NCI-H2029 treated with DMSO at 0.1 percent for 48 hours (cell line): ENCODE results near the gene EIF3B.
"Not testable (repeated sequence)": the region's sequence is repeated elsewhere in the genome, so short reads cannot be mapped to it uniquely, and the experiment has no call there.

ENCODE experiments used
- DNase-seq: peaks from one replicate; lab custom pipeline; 2025; lab: John Stamatoyannopoulos, UW

The EIF3B gene

GRCh38 chr7:2376351-2377154 lies 21.9 kb downstream of the EIF3B start:
- no peak for DNase-seq

- DNase-seq: not testable (repeated sequence)
These were observed 22.9 kb downstream of the EIF3B start for GRCh38 chr7:2377492-2377891.

DNA sequence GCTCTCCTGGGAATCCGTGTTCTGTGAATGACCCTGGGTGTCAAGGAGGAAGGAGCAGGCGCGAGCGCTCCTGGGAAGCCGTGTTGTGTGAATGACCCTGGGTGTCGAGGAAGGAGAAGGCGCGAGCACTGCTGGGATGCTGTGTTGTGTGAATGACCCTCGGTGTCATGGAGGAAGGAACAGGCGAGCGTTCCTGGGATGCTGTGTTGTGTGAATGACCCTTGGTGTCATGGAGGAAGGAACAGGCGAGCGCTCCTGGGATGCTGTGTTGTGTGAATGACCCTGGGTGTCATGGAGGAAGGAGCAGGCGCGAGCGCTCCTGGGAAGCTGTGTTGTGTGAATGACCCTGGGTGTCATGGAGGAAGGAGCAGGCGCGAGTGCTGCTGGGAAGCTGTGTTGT lies 23.5 kb downstream of the EIF3B start:
- not testable (repeated sequence) for DNase-seq

- DNase-seq: no peak
These were observed 24.5 kb downstream of the EIF3B start for GRCh38 chr7:2379161-2379560.

GRCh38 chr7:2379821-2380450 lies 25.3 kb downstream of the EIF3B start:
- no peak for DNase-seq

- no peak for DNase-seq
These were observed 25.8 kb downstream of the EIF3B start for GRCh38 chr7:2380461-2380860.

DNA sequence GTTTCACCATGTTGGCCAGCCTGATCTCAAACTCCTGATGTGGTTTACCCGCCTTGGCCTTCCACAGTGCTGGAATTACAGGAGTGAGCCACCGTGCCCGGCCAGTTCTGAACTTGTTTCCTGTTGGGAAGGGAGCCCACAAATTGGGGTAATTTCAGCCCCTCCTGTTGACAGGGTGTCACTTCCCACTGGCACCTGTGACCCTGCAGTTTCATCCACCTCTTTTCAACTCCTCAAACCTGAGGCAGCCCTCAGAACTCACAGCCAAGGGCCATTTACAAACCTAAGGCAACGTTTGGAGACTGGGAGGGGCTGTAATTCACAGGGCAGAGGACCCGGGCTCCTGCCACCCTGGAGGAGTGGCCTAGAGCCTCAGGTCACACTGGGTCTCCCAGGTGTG lies 26.6 kb downstream of the EIF3B start:
- no peak for DNase-seq

DNA sequence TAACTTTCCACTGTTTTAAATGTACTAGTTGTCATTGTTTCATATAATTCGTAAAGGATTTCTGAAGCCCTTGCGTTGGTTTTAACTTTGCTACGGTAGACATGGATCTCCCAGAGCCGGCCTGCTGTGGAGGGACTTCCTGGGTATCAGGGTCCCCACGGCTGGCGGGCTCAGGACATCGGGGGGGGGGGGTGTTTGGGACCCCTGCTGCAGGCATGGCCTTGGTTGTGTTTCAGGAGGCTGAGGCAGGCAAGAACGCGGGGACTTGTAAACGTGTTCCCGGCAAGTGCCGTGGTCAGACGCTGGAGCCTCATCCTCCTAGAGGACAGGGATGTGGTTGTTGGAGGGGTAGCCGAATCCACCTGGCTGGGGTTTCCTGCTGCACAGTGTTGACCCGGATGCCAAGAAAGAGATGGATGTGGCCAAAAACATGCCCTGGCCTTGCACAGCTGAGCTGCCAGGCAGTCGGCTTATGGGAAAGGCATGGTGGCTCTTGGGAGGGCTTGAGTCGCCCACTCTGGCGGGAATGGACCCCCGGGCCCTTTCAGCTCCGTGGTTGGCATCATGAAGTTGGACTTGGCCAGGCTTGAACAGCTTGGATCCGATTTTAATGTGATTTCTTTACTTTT lies 27.4 kb downstream of the EIF3B start:
- no peak for DNase-seq

- DNase-seq: no peak
These were observed 29.1 kb downstream of the EIF3B start for GRCh38 chr7:2383543-2384274.

DNA sequence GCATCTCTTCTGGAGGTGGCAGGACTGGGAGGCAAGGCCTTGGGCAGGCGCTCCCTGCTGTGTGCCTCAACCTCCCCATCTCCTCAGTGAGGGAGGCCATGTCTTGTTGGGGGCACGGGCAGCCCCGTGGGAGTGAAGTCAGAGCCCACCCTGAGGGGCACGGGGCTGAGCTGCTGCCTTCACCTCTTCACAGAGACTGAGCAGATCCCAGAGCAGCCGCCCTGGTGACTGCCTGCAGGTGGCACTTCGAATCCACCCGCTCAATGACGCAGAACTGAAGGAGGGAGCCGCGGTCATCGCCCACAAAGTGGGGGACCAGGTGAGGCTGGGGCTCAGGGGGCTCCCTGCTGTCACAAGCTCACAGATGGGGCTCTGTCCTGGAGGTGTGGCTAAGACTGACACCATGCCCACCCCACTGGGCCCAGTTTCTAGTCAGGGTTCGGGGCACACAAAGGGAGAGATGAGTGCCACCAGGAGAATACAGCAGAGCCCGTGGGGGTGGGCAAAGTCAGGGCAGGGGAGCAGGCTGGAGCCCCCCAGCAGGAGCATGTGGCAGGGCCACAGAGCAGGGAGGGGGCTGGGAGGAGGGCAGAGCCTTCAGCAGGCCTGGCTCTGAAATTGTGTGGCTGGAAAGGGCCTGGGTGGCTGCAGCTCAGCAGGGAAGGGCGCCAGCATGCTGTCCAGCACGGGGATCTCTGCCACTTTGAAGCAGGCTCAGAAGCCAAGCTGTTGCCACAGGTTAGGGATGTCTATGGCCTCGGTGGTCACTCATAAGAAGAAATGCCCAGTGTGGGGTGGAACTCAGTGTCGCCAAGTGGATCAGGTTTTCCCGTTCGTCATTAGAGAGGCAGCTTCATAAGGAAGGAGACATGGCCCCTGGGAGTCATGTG lies 30.0 kb downstream of the EIF3B start:
- DNase-seq: no peak

- not testable (repeated sequence) for DNase-seq
These were observed 31.5 kb downstream of the EIF3B start for GRCh38 chr7:2386122-2386521.

DNA sequence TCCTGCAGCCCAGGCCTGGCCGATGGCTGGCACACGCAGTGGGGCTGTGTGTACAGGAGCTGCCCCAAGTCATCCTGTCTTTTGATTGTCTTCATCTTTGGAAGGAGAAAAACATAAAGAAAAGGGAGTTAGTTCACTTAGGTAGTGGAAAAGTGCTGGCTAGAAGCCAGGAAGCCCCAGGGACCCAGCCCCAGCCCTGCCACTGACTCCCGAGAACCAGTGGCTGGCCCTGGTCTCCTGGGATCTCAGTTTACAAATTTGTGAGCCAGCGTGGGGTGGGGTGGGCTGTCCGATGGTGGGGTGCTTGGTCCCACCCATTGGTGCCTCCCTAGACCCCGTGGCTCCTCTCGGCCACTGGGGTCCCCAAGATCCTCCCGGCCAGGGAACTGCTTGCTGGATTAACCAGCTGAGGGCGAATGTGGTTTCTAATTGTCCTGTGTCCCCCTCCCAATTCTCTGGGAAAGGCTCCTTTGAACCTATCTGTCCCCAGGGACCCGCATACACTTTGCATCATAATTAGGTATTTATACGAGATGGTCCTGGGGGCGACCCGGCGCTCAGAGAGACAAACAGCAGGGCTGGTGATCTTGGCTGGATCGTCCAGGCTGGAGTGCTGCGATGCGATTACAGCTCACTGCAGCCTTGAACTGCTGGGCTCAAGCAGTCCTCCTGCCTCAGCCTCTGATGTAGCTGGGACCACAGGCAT lies 32.5 kb downstream of the EIF3B start:
- no peak for DNase-seq

GRCh38 chr7:2387897-2388636 lies 33.4 kb downstream of the EIF3B start:
- no peak for DNase-seq

DNA sequence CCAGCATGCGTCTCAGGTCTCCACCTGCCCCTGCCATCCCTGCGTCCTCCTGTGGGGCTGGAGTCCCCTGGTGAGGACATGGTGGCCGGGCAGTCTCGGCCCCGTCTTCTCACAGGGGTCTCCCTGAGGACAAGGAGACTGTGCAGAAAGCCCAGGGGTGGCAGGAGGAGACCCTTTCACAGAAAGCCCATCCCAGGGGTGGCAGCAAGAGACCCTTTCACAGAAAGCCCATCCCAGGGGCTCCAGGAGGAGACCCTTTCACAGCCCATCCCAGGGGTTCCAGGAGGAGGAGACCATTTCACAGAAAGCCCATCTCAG lies 34.0 kb downstream of the EIF3B start:
- DNase-seq: no peak

GRCh38 chr7:2390020-2390816 lies 35.6 kb downstream of the EIF3B start:
- not testable (repeated sequence) for DNase-seq

GRCh38 chr7:2393706-2394105 lies 39.1 kb downstream of the EIF3B start:
- no peak for DNase-seq

DNA sequence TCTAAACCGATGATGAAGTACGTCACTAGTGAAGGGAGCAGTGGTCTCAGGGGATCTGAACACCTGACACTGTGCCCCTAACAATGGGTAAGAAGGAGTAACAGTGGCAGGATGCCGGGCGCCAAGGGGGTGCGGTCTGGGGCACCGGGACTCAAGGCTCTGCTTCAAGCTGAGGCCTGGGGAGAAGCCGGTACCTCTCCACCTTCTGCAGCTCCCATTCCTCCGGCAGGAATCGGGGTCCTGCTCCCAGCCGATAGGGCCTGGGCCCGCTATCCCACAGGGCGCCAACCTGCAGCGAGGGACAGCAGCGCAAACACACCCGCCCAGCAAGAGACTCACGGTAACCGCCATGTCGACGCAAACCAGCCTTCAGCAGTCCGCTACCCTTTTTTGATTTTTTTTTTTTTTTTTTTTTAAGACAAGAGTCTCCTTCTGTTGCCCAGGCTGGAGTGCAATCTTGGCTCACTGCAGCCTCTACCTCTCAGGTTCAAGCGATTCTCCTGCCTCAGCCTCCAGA lies 40.0 kb downstream of the EIF3B start:
- no peak for DNase-seq

DNA sequence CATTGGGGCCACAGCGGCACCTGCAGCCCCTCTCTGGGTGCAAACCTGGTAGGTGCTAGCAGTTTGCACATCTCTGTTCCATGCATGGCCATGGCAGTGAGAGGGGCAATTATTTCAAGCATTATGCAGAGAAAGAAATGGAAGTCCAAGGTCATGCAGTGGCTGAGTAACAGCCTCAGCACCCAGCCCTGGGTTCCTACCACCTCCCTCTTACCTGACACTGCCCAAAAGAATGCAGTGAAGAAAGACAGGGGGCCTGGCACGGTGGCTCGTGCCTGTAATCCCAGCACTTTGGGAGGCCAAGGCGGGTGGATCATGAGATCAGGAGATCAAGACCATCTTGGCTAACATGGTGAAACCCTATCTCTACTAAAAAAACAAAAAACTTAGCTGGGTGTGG lies 43.9 kb downstream of the EIF3B start:
- no peak for DNase-seq
